Adrenal gland (tissue), 12 donors: ENCODE data around the gene KIAA0930. TPM values are rescaled to one million over a fixed set of nuclear protein-coding genes. Genes with fewer than 3 reads are reported as not detected.

Source experiments
- DNase-seq, 7 donors: peaks; one replicate each; pipeline ENCODE4 v3.0.0-alpha.2; 2019 to 2020
- H3K27ac ChIP-seq, 5 donors: fragments of 200-600 bp; sonication (generic) in 4 of 5; 1 replicate in 3 of 5; 2 replicates in 2 of 5; pipeline versions ENCODE4 v1.5.1 to v1.8.0; 2016 to 2020; ENCODE audit warnings: mild to moderate bottlenecking in 1 of 5
- H3K27me3 ChIP-seq: fragments of 200-600 bp; 2 replicates; pipeline ENCODE4 v1.8.0; 2021
- H3K36me3 ChIP-seq, 2 donors: fragments of 200-600 bp; replicated peaks in 1 of 2; 1 replicate in 1 of 2; 2 replicates in 1 of 2; pipeline versions ENCODE4 v1.5.1 to v1.8.0; 2018 to 2022
- H3K4me1 ChIP-seq, 2 donors: fragments of 200-600 bp; replicated peaks in 1 of 2; 1 replicate in 1 of 2; 2 replicates in 1 of 2; pipeline versions ENCODE4 v1.5.1 to v1.8.0; 2018 to 2021
- H3K4me3 ChIP-seq, 4 donors: fragments of 200-600 bp; sonication (generic) in 3 of 4; one replicate each; pipeline ENCODE4 v1.5.1; 2016 to 2018
- H3K9me3 ChIP-seq, 3 donors: fragments of 200-600 bp; sonication (generic) in 1 of 3; replicated peaks in 1 of 3; 1 replicate in 2 of 3; 2 replicates in 1 of 3; pipeline versions ENCODE4 v1.5.1 to v1.8.0; 2016 to 2021
- POLR2A ChIP-seq, 2 donors: fragments of 450-650 bp; IDR thresholded peaks; one replicate each; pipeline ENCODE4 v1.6.1; 2017; ENCODE audit warnings: antibody characterized with exemption in 2 of 2, mild to moderate bottlenecking in 2 of 2, moderate library complexity in 1 of 2
- WGBS, 4 donors: extraction: QIAGEN DNeasy Blood & Tissue Kit in 2 of 4; methylation state at CpG; one replicate each; pipeline versions ENCODE4 v1.1.5 to v1.1.7; 2013 to 2017; 5-methylcytosine and 5-hydroxymethylcytosine counted together
- intact Hi-C, 2 donors: fragments of 100-400 bp; cut with DNase I; formaldehyde crosslinking; loops; one replicate each; pipeline versions ENCODE4 v1.14.1 to v1.15.0; 2022 to 2023
- polyA plus RNA-seq, 3 donors: library from polyadenylated mRNA; stranded (reverse); fragments of 200-250 nt in 2 of 3; fragments of 350-450 nt in 1 of 3; fragmentation: Illumina TruSeq in 1 of 3; extraction: RNeasy Lipid Tissue Mini Kit (QIAGEN cat#74804) in 1 of 3; gene quantifications; one replicate each; pipeline ENCODE4 v1.2.3, GENCODE V29; 2013 to 2014
- total RNA-seq, 9 donors: library from RNA; depleted of rRNA in 4 of 9; stranded (reverse); fragments of >200 nt in 4 of 9; fragments of 120-200 nt in 1 of 9; fragmentation: NEBNext Ultra II Directional in 1 of 9; extraction: Animal tissue kit (Norgen Biotek cat#: 25700) in 1 of 9; gene quantifications; one replicate each; pipeline versions ENCODE4 v1.1.0 to v1.2.4, GENCODE V29; 2013 to 2023
- TF ChIP-seq, protein P1 (sequence below), 6 experiments: fragments of 450-650 bp in 4 of 6; fragments of 200-600 bp in 2 of 6; sonication (generic) in 1 of 6; IDR thresholded peaks; 1 replicate in 5 of 6; 2 replicates in 1 of 6; pipeline versions ENCODE4 v1.5.1 to v1.8.0; 2016 to 2021; ENCODE audit warnings: antibody characterized with exemption in 6 of 6, mild to moderate bottlenecking in 2 of 6, moderate library complexity in 1 of 6
- donor health status: healthy with polysubstance abuse.
- donor health status: Bipolar disorder and iron deficiency.
- donor health status: DM: yes; HTN: yes; CAD: no.
- donor health status: DM: no; HTN: no; CAD: no.
- donor health status: DM: no; HTN: no; CAD: no.
- donor health status: DM: yes; HTN: yes; CAD: no.

Gene KIAA0930
- total and polyA plus RNA-seq, 12 donors = 40.3 to 183 (median 96.4) TPM

DNA sequence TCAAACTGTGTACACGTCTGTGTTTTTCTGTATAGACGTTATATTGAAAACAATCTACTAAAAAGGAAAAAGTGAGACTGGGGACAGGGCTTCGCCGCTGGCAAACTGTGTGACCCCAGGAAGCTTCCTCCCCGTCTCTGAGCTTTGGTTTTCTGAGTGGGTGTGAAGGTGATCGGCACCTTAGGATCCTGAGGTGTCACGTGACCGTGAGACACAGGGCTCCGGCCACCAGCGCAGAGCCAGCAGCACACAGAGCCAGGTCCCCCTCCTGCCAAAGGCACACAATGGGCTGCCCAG, 32.0 kb downstream of the KIAA0930 start:
- H3K36me3 ChIP-seq = peaks cover 0 to 20% of the 10 kb centered on the region in 2 donors
- peaks cover 19 to 37% of the 10 kb centered on the region in 2 donors for H3K4me1 ChIP-seq
- no peak overlapping the region for H3K4me3 ChIP-seq
- no peaks in the 10 kb centered on the region for H3K27me3 ChIP-seq
- intact Hi-C loops = no loop called here
- H3K27ac ChIP-seq = no peak overlapping the region
- no peaks in the 10 kb centered on the region for H3K9me3 ChIP-seq
- TF ChIP-seq, protein P1, sequence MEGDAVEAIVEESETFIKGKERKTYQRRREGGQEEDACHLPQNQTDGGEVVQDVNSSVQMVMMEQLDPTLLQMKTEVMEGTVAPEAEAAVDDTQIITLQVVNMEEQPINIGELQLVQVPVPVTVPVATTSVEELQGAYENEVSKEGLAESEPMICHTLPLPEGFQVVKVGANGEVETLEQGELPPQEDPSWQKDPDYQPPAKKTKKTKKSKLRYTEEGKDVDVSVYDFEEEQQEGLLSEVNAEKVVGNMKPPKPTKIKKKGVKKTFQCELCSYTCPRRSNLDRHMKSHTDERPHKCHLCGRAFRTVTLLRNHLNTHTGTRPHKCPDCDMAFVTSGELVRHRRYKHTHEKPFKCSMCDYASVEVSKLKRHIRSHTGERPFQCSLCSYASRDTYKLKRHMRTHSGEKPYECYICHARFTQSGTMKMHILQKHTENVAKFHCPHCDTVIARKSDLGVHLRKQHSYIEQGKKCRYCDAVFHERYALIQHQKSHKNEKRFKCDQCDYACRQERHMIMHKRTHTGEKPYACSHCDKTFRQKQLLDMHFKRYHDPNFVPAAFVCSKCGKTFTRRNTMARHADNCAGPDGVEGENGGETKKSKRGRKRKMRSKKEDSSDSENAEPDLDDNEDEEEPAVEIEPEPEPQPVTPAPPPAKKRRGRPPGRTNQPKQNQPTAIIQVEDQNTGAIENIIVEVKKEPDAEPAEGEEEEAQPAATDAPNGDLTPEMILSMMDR (IDR thresholded peaks at IDR 0.05) = no peak
- no peak for TF ChIP-seq POLR2A (IDR thresholded peaks at IDR 0.05)
- no peak for DNase-seq
- WGBS, 4 donors = 73 to 94% (median 81%) methylated on average over 10 of the region's 10 CpGs

- H3K9me3 ChIP-seq = no peaks in the 10 kb centered on the region
- 84 to 92% (median 88%) methylated on average over 13 to 24 of the region's 24 CpGs for WGBS, 4 donors
- no peak for TF ChIP-seq POLR2A (IDR thresholded peaks at IDR 0.05)
- TF ChIP-seq, protein P1 (IDR thresholded peaks at IDR 0.05) = no peak
- H3K27me3 ChIP-seq = no peaks in the 10 kb centered on the region
- no peak overlapping the region for H3K27ac ChIP-seq
- DNase-seq = no peak
- intact Hi-C loops = no loop called here
- H3K4me1 ChIP-seq = peaks cover 16 to 37% of the 10 kb centered on the region in 2 donors
- peaks cover 0 to 25% of the 10 kb centered on the region in 2 donors for H3K36me3 ChIP-seq
- H3K4me3 ChIP-seq = no peak overlapping the region
Measured at GRCh38 chr22:45207981-45208664, 32.6 kb downstream of the KIAA0930 start.

DNA sequence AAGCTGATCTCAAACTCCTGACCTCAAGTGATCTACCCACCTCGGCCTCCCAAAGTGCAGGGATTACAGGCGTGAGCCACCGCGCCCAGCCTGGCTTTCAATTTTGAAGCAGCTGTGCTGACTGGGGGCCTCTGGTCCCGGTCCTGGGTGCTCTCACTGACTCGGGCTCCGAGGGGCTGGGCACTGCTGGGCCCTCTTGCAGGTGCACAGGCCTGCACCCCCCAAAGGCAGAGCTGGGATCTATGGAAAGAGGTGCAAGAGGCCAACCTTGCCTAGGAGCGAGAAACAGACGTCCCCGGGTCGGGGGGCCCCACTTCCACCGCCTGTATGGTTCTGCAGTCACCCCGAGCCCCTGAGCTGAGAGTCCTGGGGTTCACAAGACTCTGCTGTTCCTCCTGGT, 33.2 kb downstream of the KIAA0930 start:
- no peaks in the 10 kb centered on the region for H3K27me3 ChIP-seq
- peaks cover 0 to 31% of the 10 kb centered on the region in 2 donors for H3K36me3 ChIP-seq
- H3K27ac ChIP-seq = no peak overlapping the region
- H3K4me3 ChIP-seq = no peak overlapping the region
- no peaks in the 10 kb centered on the region for H3K9me3 ChIP-seq
- no peak for DNase-seq
- intact Hi-C loops = no loop called here
- WGBS, 4 donors = 91 to 96% (median 95%) methylated on average over 9 to 13 of the region's 13 CpGs
- TF ChIP-seq, protein P1 (IDR thresholded peaks at IDR 0.05) = no peak
- TF ChIP-seq POLR2A (IDR thresholded peaks at IDR 0.05) = no peak
- H3K4me1 ChIP-seq = peaks cover 13 to 37% of the 10 kb centered on the region in 2 donors

DNA sequence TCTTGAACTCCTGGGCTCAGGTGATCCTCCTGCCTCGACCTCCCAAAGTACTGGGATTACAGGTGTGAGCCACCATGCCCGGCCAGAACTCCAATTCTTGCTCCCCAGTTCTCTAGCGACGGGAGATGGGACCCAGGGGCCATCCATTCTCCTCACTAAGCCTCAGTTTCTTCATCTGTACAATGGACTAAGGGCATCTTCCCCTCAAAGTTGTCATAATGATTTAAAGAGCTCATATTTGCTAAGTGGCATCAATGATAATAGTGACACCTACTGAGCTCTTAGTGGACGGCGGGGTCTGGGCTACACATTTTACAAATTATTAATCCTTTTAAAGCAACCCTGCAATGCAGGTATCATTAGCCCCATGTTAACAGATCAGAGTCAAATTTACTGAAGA, 34.5 kb downstream of the KIAA0930 start:
- Histone ChIP-seq H3K36me3 (peaks cover 0 to 31% of the 10 kb centered on the region in 2 donors), H3K4me3 (no peak overlapping the region), H3K27me3 (no peaks in the 10 kb centered on the region), H3K9me3 (no peaks in the 10 kb centered on the region), H3K27ac (no peak overlapping the region), H3K4me1 (peaks cover 15 to 36% of the 10 kb centered on the region in 2 donors)
- no peak for DNase-seq
- intact Hi-C loops = no loop called here
- 86 to 95% (median 90%) methylated on average over 6 of the region's 6 CpGs for WGBS, 4 donors
- TF ChIP-seq POLR2A (IDR thresholded peaks at IDR 0.05) = no peak
- TF ChIP-seq, protein P1 (IDR thresholded peaks at IDR 0.05) = no peak
